ELF-1 (cell line): ENCODE results near the gene CCR5AS.
"Not testable (repeated sequence)": the region's sequence is repeated elsewhere in the genome, so short reads cannot be mapped to it uniquely, and the experiment has no call there.

Experiments
- DNase-seq: peaks from one replicate; pipeline ENCODE4 v3.0.0-alpha.2; 2016; ENCODE audit warnings: low read depth, low spot score

Gene CCR5AS

GRCh38 chr3:46429250-46429649 is 22.4 kb upstream of the CCR5AS start:
- DNase-seq = peak; percentile 10

- no peak for DNase-seq
These were observed 21.3 kb upstream of the CCR5AS start for GRCh38 chr3:46427916-46428833.

- peak; percentile 15 for DNase-seq
These were observed 20.5 kb upstream of the CCR5AS start for GRCh38 chr3:46427404-46427803.

DNA sequence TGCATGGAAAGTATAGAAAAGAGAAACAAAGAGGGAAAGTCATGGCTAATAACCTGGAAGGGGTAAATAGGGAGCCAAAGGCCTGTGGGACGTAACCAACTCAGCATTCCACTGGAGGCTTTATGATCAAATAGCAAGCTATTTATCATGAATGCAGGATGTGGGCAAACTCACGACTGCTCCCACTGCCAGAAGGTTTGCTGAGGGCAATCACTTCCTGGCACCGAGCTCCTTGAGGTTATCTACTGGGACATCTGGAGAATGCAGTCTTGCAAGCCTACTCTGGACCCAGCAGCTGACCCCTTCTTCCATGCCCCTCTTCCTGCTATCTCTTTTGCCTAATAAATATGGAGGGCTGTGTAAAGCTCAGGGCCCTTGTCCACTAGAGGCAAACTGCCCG is 19.6 kb upstream of the CCR5AS start:
- DNase-seq = not testable (repeated sequence)

- DNase-seq = no peak
These were observed 16.7 kb upstream of the CCR5AS start for GRCh38 chr3:46423588-46423987.

DNA sequence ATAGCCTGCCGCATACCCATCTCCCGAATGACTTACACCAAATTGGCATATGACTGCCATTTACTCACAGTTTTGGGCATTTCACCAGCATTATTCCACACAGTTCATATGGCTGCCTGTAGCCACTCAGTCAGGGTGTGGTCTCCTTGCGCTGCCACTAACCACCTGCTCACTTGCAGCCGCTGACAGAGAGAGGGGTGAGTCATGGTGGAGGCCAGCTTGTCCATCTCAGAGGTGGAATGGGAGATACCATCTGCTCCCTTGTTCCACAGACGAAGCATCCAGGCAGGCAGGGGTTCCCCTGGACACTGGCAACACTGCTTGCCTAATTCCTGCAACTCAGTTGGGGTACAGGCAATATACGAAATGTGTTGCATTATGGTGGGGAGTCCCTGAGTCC is 15.8 kb upstream of the CCR5AS start:
- DNase-seq = no peak

GRCh38 chr3:46420931-46421330 is 14.1 kb upstream of the CCR5AS start:
- DNase-seq = no peak

DNA sequence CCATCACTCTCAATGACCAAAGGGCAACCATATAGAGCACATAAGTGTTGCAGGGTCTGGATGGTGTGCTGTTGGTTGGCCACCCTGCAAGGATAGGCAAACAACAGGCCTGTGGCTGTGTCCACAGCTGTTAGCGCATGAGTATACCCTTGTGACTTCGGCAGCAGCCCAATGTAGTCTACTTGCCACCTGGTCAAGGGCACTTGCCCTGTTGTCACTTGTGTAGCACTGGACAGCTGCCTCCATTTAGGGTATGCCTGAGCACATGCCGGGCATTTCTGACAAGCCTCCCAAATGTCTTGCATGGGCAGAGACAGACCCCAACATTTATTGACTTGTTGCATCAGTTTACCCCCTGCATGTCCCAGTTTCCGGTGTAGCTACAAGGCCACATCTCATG is 12.9 kb upstream of the CCR5AS start:
- no peak for DNase-seq

DNA sequence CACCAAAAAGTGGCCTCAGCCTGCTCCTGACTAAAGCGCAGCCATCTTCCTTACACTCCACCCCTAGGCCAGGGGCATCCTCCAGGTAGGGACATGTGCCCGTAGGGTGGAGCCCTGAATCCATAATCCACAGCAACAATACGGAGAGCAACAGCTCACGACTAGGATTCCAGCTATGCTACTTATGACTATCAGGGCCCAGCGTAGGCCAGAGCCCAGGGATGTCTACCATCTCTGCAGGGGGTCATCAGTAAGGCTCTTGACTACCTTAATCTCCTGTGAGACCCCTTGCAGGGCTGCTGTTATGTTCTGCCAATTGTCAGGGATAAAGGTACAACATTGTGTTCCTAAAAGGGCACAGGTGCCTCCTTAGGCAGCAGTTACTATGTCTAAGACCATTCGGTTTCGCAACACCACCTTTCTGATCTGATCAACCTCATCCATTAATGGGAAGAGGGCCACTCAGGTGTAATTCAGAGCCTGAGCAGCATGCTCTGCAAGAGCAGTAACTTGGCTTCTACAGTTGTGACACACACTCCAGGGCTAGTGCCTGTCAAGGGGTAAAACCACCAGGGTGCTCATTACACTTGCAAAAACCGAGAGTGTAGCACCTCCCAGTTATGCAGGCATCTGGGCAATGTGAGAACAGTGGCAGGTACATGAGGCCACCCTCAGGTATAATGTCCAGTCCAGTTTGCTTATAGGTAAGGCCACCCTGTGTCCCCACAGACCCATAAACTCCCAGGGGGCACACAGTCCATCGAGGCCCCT is 11.2 kb upstream of the CCR5AS start:
- no peak for DNase-seq

DNA sequence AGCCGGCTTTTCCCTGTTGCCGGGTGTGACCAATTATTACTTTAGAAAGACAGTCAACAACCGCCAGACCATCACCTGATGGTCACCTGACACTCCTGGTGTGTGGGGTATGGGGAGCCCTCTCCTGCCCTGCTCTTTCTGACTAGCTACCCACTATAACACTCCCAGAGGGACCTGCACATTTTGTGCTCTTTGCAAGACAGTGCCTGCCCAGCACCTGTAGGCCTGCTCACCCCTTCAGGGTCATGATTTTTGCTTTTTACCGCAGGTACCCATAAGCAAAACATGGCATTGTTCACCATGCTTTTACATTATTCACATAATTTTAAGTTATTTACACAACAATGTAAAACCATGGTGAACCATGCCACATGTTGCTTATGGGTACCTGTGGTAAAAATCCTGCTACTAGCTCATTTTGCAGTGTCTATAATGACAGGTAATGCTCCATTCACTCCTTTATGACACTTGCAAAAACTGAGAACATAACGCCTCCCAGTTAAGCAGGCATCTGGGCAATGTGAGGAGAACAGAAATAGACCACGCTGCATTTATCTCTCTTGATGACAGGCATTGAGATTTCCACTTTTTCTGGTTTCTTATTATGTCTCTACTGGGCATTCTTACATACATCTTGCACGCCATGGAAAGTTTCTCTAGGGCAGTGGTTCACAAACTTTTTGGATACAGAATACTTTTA is 10.1 kb upstream of the CCR5AS start:
- DNase-seq = no peak

DNA sequence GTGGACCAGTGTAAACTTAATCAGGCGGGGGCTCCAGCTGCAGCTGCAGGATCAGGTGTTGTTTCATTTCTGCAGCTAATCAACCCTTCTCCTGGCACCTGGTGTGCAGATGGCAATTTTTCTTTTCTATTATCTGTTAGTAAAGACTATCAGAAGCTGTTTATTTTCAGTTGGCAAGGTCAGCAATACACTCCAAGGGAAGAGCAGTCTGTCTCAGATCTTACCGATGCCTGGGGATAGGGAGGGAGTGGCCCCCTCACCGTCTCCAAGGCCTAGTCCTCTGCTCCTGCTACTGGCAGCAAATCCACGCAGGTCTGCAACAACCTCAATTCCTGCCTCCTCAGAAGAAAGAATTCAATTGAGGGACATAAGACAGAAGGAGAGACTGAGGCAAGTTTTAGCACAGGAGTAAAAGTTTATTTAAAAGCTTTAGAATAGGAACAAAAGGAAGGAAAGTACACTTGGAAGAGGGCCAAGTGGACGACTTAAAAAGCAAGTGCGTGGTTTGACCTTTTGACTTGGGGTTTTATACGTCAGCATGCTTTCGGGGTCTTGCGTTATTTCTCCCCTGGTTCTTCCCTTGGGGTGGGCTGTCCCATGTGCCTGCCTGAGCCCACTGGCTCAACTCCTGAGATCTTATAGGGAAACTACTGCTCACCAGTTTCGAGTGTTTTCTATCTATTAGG is 9.4 kb upstream of the CCR5AS start:
- DNase-seq = no peak

DNA sequence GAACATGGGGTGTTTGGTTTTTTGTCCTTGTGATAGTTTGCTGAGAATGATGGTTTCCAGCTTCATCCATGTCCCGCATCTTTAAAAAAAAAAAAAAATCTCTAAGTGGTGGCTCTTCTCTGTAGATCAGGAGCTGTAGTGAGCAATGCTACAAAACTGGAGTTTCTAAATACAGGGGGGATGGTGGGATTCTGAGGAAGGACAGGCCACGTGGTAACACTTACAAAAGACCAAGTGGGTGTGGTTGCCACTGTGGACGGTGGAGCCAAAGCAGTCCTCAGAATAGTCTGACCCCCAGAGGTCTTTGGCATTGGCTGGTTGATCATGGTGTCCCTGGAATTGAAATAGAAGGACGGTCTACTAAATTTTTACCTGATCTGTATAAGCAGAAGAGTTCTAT is 7.9 kb upstream of the CCR5AS start:
- DNase-seq = no peak

DNA sequence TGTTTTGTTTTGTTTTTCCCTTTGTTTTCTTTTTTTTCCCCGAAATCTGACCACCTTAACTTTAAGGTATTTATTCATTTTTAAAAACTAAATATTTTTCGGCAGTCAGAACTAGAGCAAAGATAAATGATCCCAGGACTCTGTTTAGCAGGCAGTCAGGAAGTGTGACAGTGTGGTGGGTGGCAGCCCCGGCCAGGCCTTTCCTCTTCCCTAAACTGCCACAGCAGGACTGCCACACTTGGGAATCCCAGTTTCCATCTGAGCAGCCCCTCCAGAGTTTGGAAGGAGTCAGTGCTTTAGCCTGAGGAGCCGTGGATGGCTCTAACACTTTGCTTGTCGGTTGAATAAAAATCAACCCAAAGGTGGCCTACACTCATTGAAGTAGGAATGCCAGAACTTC is 7.1 kb upstream of the CCR5AS start:
- DNase-seq = no peak

- DNase-seq = no peak
These were observed 6.0 kb upstream of the CCR5AS start for GRCh38 chr3:46412786-46413298.

- DNase-seq = no peak
These were observed 4.4 kb upstream of the CCR5AS start for GRCh38 chr3:46411271-46411670.

DNA sequence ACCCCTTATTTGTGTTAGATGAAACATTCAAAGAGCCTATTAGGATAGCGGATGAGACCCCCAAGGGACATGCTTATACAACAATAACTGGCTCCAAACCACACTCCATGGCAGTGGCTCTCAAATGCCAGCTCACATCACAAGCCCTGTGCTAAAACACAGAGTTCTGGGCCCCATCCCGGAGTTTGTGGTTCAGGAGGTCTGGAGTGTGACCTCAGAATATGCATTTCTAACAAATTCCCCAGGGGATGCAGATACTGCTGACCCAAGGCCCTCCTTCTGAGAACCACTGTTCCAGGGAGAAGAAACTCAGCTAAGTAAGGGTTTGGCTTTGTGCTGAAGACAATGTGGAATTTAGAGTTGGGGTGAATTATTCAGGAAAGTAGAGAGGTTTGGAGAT is 3.8 kb upstream of the CCR5AS start:
- no peak for DNase-seq

DNA sequence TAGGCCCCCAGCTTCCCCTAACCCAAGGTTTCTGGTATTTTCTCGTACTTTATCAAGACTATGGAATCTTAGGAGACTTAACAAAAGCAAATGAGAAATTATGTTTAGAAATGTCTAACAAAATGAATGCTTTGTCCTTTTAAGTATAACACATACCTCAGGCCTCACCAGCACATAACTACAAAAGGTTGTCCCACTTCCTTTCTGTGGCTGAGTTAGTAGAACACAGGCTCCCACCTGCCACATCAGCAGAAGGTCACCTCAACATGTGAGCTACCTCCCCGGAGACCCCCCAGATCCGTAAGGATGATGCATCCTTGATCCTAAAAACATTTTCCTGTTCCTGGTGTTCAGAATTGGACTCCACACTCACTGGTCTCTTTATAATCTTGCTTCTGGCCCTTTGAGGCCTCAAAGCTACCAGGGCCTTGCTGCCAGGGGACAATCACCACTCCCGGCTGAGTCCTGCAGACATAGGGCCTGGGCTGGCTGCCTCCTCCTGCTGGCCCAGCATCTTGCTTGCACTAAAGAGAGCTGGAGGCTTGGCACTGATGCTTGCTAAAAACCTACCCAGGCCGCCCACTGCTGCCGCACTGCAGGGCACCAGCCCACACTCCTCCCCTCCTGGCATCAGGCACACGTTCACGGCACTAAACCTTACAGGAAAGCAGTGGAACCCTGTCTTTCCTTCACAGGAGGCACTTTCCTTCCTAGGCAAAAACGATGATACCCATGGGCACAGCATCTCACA is 3.0 kb upstream of the CCR5AS start:
- no peak for DNase-seq

- DNase-seq = no peak
These were observed 2.0 kb upstream of the CCR5AS start for GRCh38 chr3:46408853-46409252.

DNA sequence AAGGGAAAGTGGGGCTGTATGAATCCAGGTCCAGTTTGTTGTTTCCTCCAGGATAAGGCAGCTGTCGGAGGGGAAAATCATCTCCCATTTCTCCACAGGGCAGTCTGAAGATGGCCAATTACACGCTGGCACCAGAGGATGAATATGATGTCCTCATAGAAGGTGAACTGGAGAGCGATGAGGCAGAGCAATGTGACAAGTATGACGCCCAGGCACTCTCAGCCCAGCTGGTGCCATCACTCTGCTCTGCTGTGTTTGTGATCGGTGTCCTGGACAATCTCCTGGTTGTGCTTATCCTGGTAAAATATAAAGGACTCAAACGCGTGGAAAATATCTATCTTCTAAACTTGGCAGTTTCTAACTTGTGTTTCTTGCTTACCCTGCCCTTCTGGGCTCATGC is 1.1 kb upstream of the CCR5AS start:
- no peak for DNase-seq

- DNase-seq = no peak
These were observed 451 bp downstream of the CCR5AS start for GRCh38 chr3:46406443-46406787.
